DND-41 (cell line): Measurements from ENCODE around the gene SLC38A3.

Experiments used
- ATAC-seq: fragments of 200-7000 bp; cut with Tn5 transposase; 3 replicates; pipeline ENCODE4 v1.9.1; 2021; ENCODE audit warnings: low read depth; ENCODE audit not compliant: insufficient read depth
- DNase-seq: peaks from one replicate; pipeline ENCODE4 v3.0.0-alpha.2; 2020
- H2AFZ ChIP-seq: 2 replicates; pipeline ENCODE4 v1.6.0; 2012; ENCODE audit warnings: low read depth, low read length
- H3K27ac ChIP-seq: 2 replicates; pipeline ENCODE4 v1.5.1; 2012; ENCODE audit warnings: low read length, inconsistent platforms
- H3K27me3 ChIP-seq: fragments of 200-600 bp; sonication (generic); 2 replicates; pipeline ENCODE4 v1.6.0; 2012; ENCODE audit warnings: low read length, mild to moderate bottlenecking, inconsistent platforms; ENCODE audit not compliant: insufficient read depth, poor library complexity
- H3K36me3 ChIP-seq: 2 replicates; pipeline ENCODE4 v1.5.1; 2012; ENCODE audit warnings: low read length, inconsistent platforms; ENCODE audit not compliant: insufficient read depth
- H3K4me1 ChIP-seq: 2 replicates; pipeline ENCODE4 v1.5.1; 2012; ENCODE audit warnings: mild to moderate bottlenecking, low read length; ENCODE audit not compliant: insufficient read depth
- H3K4me2 ChIP-seq: 2 replicates; pipeline ENCODE4 v1.6.0; 2012; ENCODE audit warnings: mild to moderate bottlenecking, moderate library complexity, low read length, inconsistent platforms; ENCODE audit not compliant: insufficient read depth
- H3K4me3 ChIP-seq, 2 experiments: fragments of 200-600 bp in 1 of 2; shearing (Covaris generic) in 1 of 2; 2 replicates each; pipeline ENCODE4 v1.5.1; 2012 to 2016; ENCODE audit warnings: inconsistent platforms in 2 of 2, low read length in 2 of 2, mild to moderate bottlenecking in 2 of 2, low read depth in 1 of 2, moderate library complexity in 1 of 2
- H3K79me2 ChIP-seq: 2 replicates; pipeline ENCODE4 v1.6.0; 2012; ENCODE audit warnings: low read length, inconsistent platforms; ENCODE audit not compliant: insufficient read depth
- H3K9ac ChIP-seq: 2 replicates; pipeline ENCODE4 v1.6.0; 2012; ENCODE audit warnings: low read depth, mild to moderate bottlenecking, inconsistent platforms, low read length, moderate library complexity
- H3K9me3 ChIP-seq: 2 replicates; pipeline ENCODE4 v1.5.1; 2012; ENCODE audit warnings: low read length, moderate library complexity, mild to moderate bottlenecking, inconsistent platforms; ENCODE audit not compliant: insufficient read depth, severe bottlenecking
- H4K20me1 ChIP-seq: 2 replicates; pipeline ENCODE4 v1.6.0; 2012; ENCODE audit warnings: low read length; ENCODE audit not compliant: insufficient read depth
- EZH2 ChIP-seq: IDR thresholded peaks from 3 replicates; pipeline ENCODE4 v1.6.1; 2012; ENCODE audit warnings: borderline replicate concordance, low read depth, mild to moderate bottlenecking, moderate library complexity, low read length, inconsistent platforms; ENCODE audit not compliant: severe bottlenecking
- TF ChIP-seq, protein P1 (sequence below): IDR thresholded peaks from 2 replicates; pipeline ENCODE4 v1.5.1; 2012; ENCODE audit warnings: borderline replicate concordance, low read length, moderate library complexity, mild to moderate bottlenecking; ENCODE audit not compliant: poor library complexity, severe bottlenecking; ENCODE audit errors: extremely low read depth

Gene SLC38A3

GRCh38 chr3:50156549-50157493 lies 48.2 kb upstream of the SLC38A3 start:
- Histone ChIP-seq H3K27me3 (no peaks in the 10 kb centered on the region), H3K4me3 (no peak overlapping the region), H3K27ac (no peak overlapping the region), H3K4me2 (no peak overlapping the region), H3K9ac (no peak overlapping the region), H3K36me3 (no peaks in the 10 kb centered on the region), H2AFZ (no peak overlapping the region), H4K20me1 (no peaks in the 10 kb centered on the region), H3K4me1 (no peaks in the 10 kb centered on the region), H3K9me3 (no peaks in the 10 kb centered on the region), H3K79me2 (no peaks in the 10 kb centered on the region)
- no peak for ATAC-seq
- no peak for TF ChIP-seq EZH2
- DNase-seq = no peak

- TF ChIP-seq, protein P1, sequence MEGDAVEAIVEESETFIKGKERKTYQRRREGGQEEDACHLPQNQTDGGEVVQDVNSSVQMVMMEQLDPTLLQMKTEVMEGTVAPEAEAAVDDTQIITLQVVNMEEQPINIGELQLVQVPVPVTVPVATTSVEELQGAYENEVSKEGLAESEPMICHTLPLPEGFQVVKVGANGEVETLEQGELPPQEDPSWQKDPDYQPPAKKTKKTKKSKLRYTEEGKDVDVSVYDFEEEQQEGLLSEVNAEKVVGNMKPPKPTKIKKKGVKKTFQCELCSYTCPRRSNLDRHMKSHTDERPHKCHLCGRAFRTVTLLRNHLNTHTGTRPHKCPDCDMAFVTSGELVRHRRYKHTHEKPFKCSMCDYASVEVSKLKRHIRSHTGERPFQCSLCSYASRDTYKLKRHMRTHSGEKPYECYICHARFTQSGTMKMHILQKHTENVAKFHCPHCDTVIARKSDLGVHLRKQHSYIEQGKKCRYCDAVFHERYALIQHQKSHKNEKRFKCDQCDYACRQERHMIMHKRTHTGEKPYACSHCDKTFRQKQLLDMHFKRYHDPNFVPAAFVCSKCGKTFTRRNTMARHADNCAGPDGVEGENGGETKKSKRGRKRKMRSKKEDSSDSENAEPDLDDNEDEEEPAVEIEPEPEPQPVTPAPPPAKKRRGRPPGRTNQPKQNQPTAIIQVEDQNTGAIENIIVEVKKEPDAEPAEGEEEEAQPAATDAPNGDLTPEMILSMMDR = no peak
- TF ChIP-seq EZH2 = no peak
- H4K20me1 ChIP-seq = no peaks in the 10 kb centered on the region
- H3K9me3 ChIP-seq = no peaks in the 10 kb centered on the region
- H3K27ac ChIP-seq = no peak overlapping the region
- no peak overlapping the region for H3K4me3 ChIP-seq
- no peaks in the 10 kb centered on the region for H3K27me3 ChIP-seq
- no peak overlapping the region for H2AFZ ChIP-seq
- no peaks in the 10 kb centered on the region for H3K36me3 ChIP-seq
- ATAC-seq = peak; percentile 50; the same call in 2 of the 3 replicates
- no peaks in the 10 kb centered on the region for H3K4me1 ChIP-seq
- H3K9ac ChIP-seq = no peak overlapping the region
- H3K4me2 ChIP-seq = no peak overlapping the region
- DNase-seq = peak; percentile 16
- no peaks in the 10 kb centered on the region for H3K79me2 ChIP-seq
Observed at GRCh38 chr3:50157827-50158529, 47.1 kb upstream of the SLC38A3 start.

- TF ChIP-seq, protein P1 = no peak
- TF ChIP-seq EZH2 = no peak
- Histone ChIP-seq H3K9me3 (no peaks in the 10 kb centered on the region), H3K4me1 (no peaks in the 10 kb centered on the region), H2AFZ (no peak overlapping the region), H3K27me3 (no peaks in the 10 kb centered on the region), H3K4me2 (no peak overlapping the region), H3K9ac (no peak overlapping the region), H3K4me3 (no peak overlapping the region), H3K36me3 (no peaks in the 10 kb centered on the region), H3K27ac (no peak overlapping the region), H3K79me2 (no peaks in the 10 kb centered on the region), H4K20me1 (no peaks in the 10 kb centered on the region)
- DNase-seq (no peak), ATAC-seq (no peak)
Observed at GRCh38 chr3:50158530-50159146, 46.4 kb upstream of the SLC38A3 start.
